ENCODE data around the gene MCAT. TPM values are rescaled to one million over a fixed set of nuclear protein-coding genes. Genes with fewer than 3 reads are reported as not detected.
"Not testable (repeated sequence)": the region's sequence is repeated elsewhere in the genome, so short reads cannot be mapped to it uniquely, and the experiment has no call there.

The MCAT gene
- total RNA-seq, 3 donors from 2014 or later, result 18.6 to 31.1 (median 26.2) TPM

DNA sequence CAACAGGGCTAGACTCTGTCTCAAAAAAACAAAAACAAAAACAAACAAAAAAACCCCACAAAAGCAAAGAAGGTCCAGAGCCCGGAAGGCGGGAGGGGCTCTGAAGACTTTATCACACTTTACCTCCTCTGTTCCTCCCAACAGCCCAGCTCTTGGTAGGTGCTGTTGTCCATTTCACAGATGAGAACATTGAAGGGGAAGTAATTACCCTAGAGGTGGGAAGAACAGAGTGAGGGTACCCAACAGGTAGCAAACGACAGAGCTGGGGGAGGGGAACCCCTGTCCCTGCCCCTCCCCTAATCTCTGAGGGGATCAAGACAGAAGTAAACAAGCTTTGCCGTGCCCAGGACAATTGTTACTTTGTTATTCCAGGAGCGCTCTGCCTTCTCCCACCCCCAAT, 33.7 kb downstream of the MCAT start:
- Histone ChIP-seq H3K27me3 (peaks cover 0 to 3% of the 10 kb centered on the region in 2 donors), H3K9me3 (no peaks in the 10 kb centered on the region), H3K4me1 (peaks cover 3 to 5% of the 10 kb centered on the region in 2 donors), H3K27ac (no peak overlapping the region), H3K36me3 (no peaks in the 10 kb centered on the region), H3K4me3 (peak overlapping the region in 1 of 3 donors; percentile 71)
- intact Hi-C loops (cut with DNase I; ENCODE audit: low total_unique reads), result no loop called here
- TF ChIP-seq, protein P1, sequence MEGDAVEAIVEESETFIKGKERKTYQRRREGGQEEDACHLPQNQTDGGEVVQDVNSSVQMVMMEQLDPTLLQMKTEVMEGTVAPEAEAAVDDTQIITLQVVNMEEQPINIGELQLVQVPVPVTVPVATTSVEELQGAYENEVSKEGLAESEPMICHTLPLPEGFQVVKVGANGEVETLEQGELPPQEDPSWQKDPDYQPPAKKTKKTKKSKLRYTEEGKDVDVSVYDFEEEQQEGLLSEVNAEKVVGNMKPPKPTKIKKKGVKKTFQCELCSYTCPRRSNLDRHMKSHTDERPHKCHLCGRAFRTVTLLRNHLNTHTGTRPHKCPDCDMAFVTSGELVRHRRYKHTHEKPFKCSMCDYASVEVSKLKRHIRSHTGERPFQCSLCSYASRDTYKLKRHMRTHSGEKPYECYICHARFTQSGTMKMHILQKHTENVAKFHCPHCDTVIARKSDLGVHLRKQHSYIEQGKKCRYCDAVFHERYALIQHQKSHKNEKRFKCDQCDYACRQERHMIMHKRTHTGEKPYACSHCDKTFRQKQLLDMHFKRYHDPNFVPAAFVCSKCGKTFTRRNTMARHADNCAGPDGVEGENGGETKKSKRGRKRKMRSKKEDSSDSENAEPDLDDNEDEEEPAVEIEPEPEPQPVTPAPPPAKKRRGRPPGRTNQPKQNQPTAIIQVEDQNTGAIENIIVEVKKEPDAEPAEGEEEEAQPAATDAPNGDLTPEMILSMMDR (IDR thresholded peaks at IDR 0.05), result no peak
- TF ChIP-seq POLR2AphosphoS5 (IDR thresholded peaks at IDR 0.05), result no peak
- TF ChIP-seq POLR2A (IDR thresholded peaks at IDR 0.05), result no peak
- DNase-seq (ENCODE audit: low spot score in 2 of 2), result no peak

DNA sequence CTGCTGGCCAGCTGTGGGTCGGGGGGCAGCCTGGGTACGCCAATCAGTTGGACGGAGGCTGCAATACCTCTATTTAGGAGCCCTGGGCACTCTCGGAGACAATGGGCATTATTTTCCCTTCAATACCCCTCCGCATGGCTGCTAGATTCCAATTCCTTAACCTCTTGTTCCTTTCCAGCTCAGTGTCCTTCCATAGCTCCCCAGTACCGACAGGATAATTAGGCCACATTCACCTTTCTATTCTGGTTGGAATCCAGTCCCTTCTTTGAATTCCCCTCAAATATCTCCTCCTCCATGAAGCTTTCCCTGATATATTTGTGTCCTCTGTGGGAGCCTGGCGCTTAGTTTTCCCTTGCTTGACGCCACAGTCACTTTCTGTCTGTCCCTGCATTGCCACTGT, 36.9 kb downstream of the MCAT start:
- intact Hi-C loops (cut with DNase I; ENCODE audit: low total_unique reads), result no loop called here
- TF ChIP-seq POLR2AphosphoS5 (IDR thresholded peaks at IDR 0.05) (no peak), POLR2A (IDR thresholded peaks at IDR 0.05) (no peak)
- TF ChIP-seq, protein P1 (IDR thresholded peaks at IDR 0.05), result no peak
- Histone ChIP-seq H3K36me3 (no peaks in the 10 kb centered on the region), H3K9me3 (no peaks in the 10 kb centered on the region), H3K27me3 (peaks cover 0 to 3% of the 10 kb centered on the region in 2 donors), H3K4me1 (peaks cover 0 to 3% of the 10 kb centered on the region in 2 donors), H3K27ac (no peak overlapping the region), H3K4me3 (no peak overlapping the region)
- no peak for DNase-seq (ENCODE audit: low spot score in 2 of 2)

DNA sequence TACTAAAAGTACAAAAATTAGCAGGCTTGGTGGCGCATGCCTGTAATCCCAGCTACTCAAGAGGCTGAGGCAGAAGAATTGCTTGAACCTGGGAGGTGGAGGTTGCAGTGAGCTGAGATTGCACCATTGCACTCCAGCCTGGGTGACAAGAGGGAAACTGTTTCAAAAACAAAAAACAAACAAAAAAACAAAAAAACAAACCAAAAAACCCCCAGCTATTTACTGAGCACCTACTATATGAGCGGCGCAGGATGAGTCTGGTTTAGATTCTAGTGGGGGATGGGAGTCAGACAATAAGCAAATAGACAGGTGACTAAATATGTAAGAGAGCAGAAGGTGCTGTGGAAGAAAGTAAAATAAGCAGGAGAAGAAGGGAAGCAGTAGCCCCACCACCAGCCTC, 38.2 kb downstream of the MCAT start:
- not testable (repeated sequence) for H3K36me3 ChIP-seq

DNA sequence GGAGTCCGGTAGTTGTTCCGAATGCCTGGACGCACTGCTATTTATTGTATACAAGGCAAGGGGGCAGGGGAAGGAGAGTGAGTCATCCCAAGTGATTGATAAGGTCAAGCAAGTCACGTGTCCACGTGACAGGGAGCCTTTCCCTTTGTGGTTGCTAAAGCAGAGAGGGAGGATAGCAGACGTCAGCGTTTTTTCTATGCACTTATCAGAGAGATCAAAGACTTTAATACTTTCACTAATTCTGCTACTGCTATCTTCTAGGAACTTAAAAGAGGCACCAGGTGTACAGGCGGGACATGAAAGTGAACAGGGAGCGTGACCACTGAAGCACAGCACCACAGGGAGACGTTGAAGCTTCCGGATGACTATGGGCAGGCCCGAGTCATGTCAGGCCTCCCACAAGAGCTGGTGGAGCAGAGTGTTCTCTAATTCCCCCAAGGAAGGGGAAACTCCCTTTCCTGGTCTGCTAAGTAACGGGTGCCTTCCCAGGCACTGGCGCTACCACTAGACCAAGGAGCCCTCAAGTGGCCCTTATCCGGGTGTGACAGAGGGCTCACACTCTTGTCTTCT, 39.1 kb downstream of the MCAT start:
- DNase-seq (ENCODE audit: low spot score in 2 of 2); H3K27me3 ChIP-seq; H3K4me3 ChIP-seq; intact Hi-C loops (cut with DNase I; ENCODE audit: low total_unique reads); H3K36me3 ChIP-seq; H3K27ac ChIP-seq; H3K4me1 ChIP-seq; H3K9me3 ChIP-seq: not testable (repeated sequence)

More for the DNA sequence above, 38.2 kb downstream of the MCAT start:
- H3K9me3 ChIP-seq; H3K27ac ChIP-seq; DNase-seq (ENCODE audit: low spot score in 2 of 2); H3K27me3 ChIP-seq; H3K4me1 ChIP-seq; H3K4me3 ChIP-seq; intact Hi-C loops (cut with DNase I; ENCODE audit: low total_unique reads): not testable (repeated sequence)

DNA sequence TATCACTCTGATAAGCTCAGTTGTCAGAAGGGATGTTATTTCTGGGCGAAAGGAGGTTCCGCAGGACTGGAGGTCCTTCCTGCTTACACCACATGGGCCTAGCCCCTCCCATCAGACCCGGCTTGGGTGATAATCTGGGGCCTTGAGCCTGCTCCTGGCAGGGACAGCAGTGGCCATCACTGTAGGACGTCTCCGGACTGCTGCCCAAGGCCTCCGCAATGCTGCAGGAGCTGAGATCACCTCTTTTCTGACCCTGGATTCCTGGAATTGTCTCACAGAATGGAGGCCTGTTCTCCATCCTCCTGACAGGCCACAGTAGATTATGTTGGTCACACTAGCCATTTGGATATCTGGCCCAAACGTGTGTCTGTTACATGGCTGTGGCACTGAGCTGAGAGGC, 41.9 kb downstream of the MCAT start:
- Histone ChIP-seq H3K27me3 (no peaks in the 10 kb centered on the region), H3K36me3 (no peaks in the 10 kb centered on the region), H3K4me3 (no peak overlapping the region), H3K4me1 (no peaks in the 10 kb centered on the region), H3K9me3 (peaks cover 5 to 9% of the 10 kb centered on the region in 2 donors), H3K27ac (no peak overlapping the region)
- intact Hi-C loops (cut with DNase I; ENCODE audit: low total_unique reads), result no loop called here
- DNase-seq (ENCODE audit: low spot score in 2 of 2), result no peak
- no peak for TF ChIP-seq POLR2A (IDR thresholded peaks at IDR 0.05)
- no peak for TF ChIP-seq POLR2AphosphoS5 (IDR thresholded peaks at IDR 0.05)

DNA sequence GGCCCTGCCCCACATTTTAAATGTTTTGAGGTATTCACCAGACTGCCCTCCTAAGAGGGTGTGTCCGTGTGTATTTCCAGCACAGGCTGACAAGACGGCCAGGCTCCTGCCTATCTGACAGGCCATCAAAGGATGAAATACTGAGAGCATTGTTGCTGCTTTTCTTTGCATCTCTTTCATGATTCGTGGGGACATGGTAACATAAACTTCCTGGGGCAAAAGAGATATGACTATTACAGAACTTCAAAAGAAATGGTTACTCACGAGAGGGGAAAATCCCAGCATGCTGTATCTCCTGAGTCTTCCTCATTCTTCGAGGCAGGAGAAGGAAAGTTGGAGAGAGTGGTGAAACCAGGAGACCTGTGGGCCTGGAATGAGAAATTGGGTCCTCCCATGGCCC, 43.0 kb downstream of the MCAT start:
- peaks cover 5 to 11% of the 10 kb centered on the region in 2 donors for H3K9me3 ChIP-seq
- no peaks in the 10 kb centered on the region for H3K4me1 ChIP-seq
- H3K27me3 ChIP-seq, result no peaks in the 10 kb centered on the region
- no peaks in the 10 kb centered on the region for H3K36me3 ChIP-seq
- no peak overlapping the region for H3K4me3 ChIP-seq
- TF ChIP-seq POLR2AphosphoS5 (IDR thresholded peaks at IDR 0.05) (no peak), POLR2A (IDR thresholded peaks at IDR 0.05) (no peak)
- TF ChIP-seq, protein P1 (IDR thresholded peaks at IDR 0.05), result no peak
- intact Hi-C loops (cut with DNase I; ENCODE audit: low total_unique reads), result no loop called here
- no peak overlapping the region for H3K27ac ChIP-seq
- DNase-seq (ENCODE audit: low spot score in 2 of 2), result no peak

DNA sequence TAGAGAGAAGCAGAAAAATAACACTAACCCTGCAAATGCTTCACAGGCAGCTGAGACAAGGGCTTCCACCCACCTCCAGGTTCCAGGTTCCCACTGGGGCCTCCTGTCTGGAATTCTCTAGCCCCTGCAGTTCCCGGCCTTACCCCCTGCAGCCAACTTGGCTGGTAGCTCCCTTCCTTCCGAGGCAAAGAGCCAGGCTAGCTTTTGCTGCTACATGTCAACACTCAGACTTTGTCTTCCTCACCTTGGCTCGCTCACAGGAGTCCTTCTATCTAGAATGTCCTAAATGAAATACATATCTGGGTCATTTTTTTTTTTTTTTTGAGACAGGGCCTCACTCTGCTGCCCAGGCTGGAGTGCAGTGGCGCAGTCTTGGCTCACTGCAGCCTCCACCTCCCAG, 44.1 kb downstream of the MCAT start:
- no peak overlapping the region for H3K4me3 ChIP-seq
- H3K36me3 ChIP-seq, result no peaks in the 10 kb centered on the region
- no peak for TF ChIP-seq POLR2AphosphoS5 (IDR thresholded peaks at IDR 0.05)
- TF ChIP-seq, protein P1 (IDR thresholded peaks at IDR 0.05), result no peak
- no peak for TF ChIP-seq POLR2A (IDR thresholded peaks at IDR 0.05)
- H3K27me3 ChIP-seq, result no peaks in the 10 kb centered on the region
- peaks cover 5 to 11% of the 10 kb centered on the region in 2 donors for H3K9me3 ChIP-seq
- H3K27ac ChIP-seq, result no peak overlapping the region
- no peak for DNase-seq (ENCODE audit: low spot score in 2 of 2)
- H3K4me1 ChIP-seq, result no peaks in the 10 kb centered on the region
- intact Hi-C loops (cut with DNase I; ENCODE audit: low total_unique reads), result no loop called here

Data from breast epithelium (tissue), 4 donors.